NT2/D1 (cell line): ENCODE data around the gene SPATA32.

ENCODE experiments used
- SUZ12 ChIP-seq: IDR thresholded peaks from 2 replicates; pipeline ENCODE4 v1.6.1; 2011; ENCODE audit not compliant: insufficient read length, insufficient read depth; ENCODE audit errors: extremely low read depth
- YY1 ChIP-seq: IDR thresholded peaks from 2 replicates; pipeline ENCODE4 v1.6.1; 2011; ENCODE audit not compliant: insufficient read length, insufficient read depth
- ZNF274 ChIP-seq: IDR thresholded peaks from 2 replicates; pipeline ENCODE4 v1.6.1; 2011; ENCODE audit warnings: mild to moderate bottlenecking, low read depth, low read length

- no peak for TF ChIP-seq YY1
- TF ChIP-seq ZNF274: no peak
- TF ChIP-seq SUZ12: no peak
These were observed 32.0 kb downstream of the SPATA32 start for GRCh38 chr17:45229681-45230409.
